GM18511 (cell line): ENCODE data around the gene TROAP.
"Not testable (repeated sequence)": the region's sequence is repeated elsewhere in the genome, so short reads cannot be mapped to it uniquely, and the experiment has no call there.

ENCODE experiments used
- ATAC-seq: cut with Tn5 transposase; IDR thresholded peaks from one replicate; pipeline ENCODE4 v1.9.1; 2021; ENCODE audit warnings: mild to moderate bottlenecking, moderate library complexity; ENCODE audit not compliant: unreplicated experiment

The TROAP gene

DNA sequence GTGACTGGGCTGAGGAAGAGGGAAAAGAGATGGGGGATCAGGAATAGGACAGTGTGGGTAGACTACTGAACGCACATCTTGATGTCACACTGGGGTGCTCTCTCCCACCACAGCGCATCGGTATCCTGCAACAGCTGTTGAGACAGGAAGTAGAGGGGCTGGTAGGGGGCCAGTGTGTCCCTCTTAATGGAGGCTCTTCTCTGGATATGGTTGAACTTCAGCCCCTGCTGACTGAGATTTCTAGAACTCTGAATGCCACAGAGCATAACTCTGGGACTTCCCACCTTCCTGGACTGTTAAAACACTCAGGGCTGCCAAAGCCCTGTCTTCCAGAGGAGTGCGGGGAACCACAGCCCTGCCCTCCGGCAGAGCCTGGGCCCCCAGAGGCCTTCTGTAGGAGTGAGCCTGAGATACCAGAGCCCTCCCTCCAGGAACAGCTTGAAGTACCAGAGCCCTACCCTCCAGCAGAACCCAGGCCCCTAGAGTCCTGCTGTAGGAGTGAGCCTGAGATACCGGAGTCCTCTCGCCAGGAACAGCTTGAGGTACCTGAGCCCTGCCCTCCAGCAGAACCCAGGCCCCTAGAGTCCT lies 7.1 kb downstream of the TROAP start:
- no peak for ATAC-seq

DNA sequence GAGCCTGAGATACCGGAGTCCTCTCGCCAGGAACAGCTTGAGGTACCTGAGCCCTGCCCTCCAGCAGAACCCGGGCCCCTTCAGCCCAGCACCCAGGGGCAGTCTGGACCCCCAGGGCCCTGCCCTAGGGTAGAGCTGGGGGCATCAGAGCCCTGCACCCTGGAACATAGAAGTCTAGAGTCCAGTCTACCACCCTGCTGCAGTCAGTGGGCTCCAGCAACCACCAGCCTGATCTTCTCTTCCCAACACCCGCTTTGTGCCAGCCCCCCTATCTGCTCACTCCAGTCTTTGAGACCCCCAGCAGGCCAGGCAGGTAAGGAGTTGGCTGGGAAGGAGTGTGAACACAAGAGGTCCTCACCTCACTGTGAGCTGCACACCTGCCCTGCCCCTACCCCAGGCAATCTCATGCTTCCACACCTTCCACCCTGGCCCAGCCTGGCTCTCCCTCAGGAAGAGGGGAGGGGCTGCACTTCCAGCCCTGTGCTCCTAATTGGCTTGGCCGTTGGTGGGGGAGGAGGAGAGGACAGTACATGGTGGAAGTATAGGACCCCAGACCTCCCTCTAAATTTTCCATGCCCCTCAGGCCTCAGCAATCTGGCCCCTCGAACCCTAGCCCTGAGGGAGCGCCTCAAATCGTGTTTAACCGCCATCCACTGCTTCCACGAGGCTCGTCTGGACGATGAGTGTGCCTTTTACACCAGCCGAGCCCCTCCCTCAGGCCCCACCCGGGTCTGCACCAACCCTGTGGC lies 7.8 kb downstream of the TROAP start:
- no peak for ATAC-seq

DNA sequence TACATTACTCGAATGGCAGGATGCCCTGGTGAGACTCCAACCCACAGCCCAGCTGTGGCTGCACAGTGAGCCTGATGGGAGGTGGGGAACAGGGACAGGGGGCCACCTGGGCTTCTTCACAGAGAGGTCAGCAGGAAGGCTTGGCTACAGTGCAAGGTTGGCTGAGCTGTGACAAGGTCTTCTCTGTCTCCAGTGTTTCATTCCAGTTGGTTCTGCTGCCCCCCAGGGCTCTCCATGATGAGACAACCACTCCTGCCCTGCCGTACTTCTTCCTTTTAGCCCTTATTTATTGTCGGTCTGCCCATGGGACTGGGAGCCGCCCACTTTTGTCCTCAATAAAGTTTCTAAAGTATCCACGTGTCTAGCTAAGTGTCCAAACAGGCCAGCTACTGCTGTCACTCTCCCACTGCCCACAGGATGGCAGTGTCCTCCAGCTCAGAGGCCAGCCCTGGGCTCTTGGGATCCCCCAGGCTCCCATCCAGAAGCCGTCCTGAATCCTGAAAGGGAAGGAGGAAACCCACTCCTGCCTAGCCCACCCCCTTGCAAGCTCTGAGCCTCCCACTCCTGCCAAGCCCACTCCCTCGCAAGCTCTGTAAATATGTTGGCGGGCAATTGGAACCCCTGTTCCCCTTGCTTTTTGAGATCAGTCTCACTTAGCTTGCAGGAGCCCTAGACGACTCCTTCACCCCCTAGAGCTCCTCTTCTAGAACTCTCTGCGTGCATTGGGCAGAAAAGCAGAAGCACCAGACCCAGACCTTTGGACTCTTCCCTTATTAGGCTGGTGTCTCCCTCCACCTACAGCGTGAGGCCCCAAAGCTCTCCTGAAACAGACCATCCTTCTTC lies 8.5 kb downstream of the TROAP start:
- no peak for ATAC-seq

DNA sequence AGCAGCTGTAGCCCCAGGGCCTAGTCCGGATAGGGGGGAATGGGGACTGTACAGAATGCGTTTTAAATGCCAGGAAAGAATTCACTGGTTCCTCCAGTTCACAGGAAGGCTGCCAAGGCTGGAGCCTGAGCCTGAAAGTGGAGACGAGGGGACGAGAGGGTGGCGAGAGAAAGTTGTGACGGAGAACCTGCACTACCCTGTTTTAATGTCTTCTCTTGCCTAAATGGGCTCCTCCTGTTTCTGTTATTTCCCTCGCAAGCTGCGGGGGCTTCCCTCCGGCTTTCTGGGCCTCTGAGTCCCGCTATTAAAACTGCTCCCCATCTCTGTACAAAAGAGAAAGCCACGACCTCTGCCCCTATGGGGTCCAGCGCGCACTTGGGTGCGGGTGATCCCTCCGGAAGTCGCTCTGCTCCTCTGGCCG lies 9.4 kb downstream of the TROAP start:
- ATAC-seq = no peak

GRCh38 chr12:49332891-49333371 lies 9.9 kb downstream of the TROAP start:
- no peak for ATAC-seq

GRCh38 chr12:49333778-49334177 lies 10.7 kb downstream of the TROAP start:
- ATAC-seq = not testable (repeated sequence)

GRCh38 chr12:49334226-49334625 lies 11.2 kb downstream of the TROAP start:
- no peak for ATAC-seq

- ATAC-seq = no peak
Measured at GRCh38 chr12:49334681-49335080, 11.6 kb downstream of the TROAP start.

DNA sequence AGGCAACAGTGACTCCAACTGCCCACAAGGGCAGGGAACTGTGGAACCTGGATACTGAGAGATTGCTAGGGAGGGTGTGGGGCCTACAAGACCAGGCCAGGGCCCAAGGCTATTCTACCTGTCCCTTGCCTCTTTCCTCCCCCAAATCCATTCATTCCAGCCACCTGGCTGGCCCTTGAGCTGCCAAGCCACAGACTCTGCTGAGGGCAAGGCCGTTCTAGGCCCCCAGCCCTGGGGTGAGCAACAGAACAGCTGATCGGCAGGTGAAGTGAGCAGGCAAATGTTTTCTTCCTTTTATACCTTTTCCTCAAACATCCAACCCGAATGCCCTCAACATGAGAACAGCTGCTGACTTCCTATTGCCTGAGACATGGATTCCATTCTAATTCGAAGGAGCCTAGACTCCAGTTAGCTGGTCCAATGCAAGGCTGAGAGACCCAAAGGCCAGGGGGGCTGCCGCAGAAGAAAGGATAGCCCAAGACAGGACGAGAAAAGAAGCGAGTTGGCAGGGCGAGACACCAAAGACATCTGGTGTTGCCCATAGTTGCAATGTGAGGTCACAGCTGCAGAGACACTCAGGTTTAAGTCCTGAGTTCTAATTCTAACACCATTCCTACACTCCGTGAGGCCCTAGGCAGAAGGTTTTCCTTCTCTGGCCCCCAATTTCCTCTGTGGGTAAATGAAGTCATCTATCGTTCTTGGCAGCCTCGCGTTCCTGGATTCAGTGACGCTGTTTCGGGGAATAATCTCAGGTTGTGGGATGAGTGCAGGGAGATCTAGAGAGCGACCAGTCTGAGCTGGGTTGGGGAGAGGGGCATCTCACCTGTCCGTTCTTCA lies 12.3 kb downstream of the TROAP start:
- ATAC-seq = no peak

DNA sequence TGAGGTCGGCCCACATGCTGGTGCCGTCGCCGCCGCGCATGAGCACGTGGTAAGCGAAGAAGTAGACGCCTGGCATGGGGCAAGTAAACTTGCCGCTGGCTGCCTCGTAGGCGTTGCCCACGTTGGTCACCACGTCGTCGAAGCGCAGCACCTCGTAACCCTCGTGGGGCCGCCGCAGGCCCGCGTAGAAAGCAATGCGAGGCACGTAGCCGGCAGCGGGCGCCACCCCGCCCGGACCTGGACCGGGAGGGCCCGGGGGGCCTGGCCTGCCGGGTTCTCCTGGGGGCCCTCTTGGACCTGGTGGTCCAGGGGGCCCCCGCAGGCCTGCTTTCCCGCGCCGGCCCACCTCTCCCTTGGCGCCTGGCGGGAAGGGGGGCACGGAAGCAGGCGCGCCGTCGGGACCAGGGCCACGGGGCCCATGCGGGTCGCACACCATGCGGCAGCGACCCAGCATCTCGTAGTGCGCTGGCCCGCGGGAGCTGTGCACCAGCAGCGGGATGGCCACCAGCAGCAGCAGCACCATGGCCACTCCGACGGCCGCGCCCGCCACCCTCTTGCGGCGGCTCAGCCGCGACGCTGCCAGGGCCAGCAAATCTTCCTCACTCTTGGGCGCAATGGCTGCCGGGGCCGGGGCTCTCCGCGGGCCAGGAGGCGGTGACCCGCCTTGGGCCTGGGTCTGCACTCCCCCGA lies 13.0 kb downstream of the TROAP start:
- ATAC-seq = no peak

- ATAC-seq = peak; percentile 68
Measured at GRCh38 chr12:49336645-49337584, 13.9 kb downstream of the TROAP start, which contains the start of gene C1QL4. TSS of gene C1QL4 (minus strand) at chr12:49337188. CDS start at chr12:49336477, 711 bp downstream.

GRCh38 chr12:49338830-49339463 lies 15.9 kb downstream of the TROAP start:
- ATAC-seq = no peak

- ATAC-seq = no peak
Measured at GRCh38 chr12:49339464-49339861, 16.4 kb downstream of the TROAP start.

DNA sequence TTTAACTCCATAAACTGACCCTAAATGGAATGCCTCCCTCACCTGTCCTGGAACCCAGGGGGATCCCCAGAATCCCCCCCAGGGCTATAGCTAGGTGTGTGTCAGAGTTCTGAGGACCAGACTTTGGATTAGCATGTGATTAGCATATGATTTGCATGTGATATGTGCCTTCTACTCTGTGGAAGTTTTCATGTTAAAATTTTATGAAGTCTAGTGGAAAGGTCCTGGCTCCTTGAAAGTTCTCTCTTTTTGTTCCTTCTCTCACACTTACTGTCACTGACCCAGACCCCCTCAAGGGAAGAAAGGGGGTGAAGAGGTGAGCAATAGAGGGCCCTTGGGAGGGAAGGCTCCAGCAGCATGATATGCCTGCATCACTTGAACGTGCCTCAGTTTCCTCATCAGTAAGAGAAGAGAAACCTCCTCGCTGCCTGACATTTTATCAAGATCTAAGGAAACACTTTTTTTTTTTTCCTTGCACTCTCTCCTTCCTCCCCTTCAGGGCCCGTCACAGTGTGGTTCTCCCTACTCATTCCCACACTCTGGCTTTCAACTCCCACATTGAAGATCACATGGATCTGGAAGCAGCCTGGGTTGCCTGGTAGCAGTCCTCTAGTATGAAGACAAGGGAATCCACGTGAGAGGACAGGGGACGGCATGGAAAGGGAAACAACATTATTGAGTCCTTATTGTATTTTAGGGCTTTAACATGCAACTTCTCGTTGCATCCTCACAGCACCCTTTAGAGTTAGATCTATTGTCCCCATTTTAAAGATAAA lies 17.2 kb downstream of the TROAP start:
- ATAC-seq = no peak

DNA sequence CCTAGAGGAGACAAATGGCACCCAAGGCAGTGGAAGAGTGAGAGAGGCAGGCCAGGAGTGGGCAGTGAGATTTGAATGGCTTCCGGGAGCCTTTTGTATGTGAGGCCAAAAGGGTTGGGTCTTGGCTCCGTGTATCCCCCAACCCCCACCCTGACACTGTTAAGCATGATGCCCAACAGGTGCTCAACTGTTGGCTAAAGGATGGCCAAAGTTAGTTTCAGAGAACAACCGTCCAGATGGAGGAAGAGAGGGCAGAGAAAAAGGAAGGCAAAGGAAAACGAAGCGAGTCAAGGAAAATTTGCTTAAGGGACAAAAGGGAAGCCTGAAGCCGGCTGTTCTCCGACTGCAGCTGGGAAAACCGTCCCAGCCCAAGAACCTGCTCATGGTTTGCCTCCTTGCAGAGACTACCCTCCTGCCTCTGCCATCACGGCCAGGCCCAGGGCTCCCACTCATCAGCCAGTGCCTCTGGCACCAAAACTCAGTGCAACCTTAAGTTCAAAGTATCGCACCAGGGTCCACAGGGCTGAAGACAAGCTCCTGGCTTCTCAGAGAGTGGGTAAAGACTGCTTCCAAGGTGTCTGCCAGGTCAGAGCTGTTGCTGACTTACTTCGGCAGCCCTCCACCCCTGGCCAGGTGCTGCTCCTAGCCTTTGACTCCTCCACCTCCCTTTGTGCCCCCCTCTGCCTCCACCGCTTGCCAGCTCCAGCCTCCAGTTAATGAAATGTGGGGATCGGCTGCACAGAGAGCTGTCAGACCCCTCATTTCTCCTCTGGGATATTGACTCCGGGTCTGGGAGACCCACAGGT lies 18.1 kb downstream of the TROAP start:
- ATAC-seq = no peak

GRCh38 chr12:49341777-49342065 lies 18.7 kb downstream of the TROAP start:
- ATAC-seq = no peak
